Naive thymus-derived CD4-positive, alpha-beta T cell (primary cell): Measurements from ENCODE around the gene VAMP7. TPM values are rescaled to one million over a fixed set of nuclear protein-coding genes. Genes with fewer than 3 reads are reported as not detected.
"Not testable (repeated sequence)": the region's sequence is repeated elsewhere in the genome, so short reads cannot be mapped to it uniquely, and the experiment has no call there.

Source experiments
- ATAC-seq: fragments of 150-1000 bp; cut with Tn5 transposase; 2 replicates; pipeline ENCODE4 v1.10.0; 2021; ENCODE audit warnings: mild to moderate bottlenecking, moderate library complexity
- CTCF ChIA-PET: fragments of 350-600 bp; sonication (Branson Sonifier 250); formaldehyde crosslinking; loops from one replicate; lab custom pipeline; 2021; ENCODE audit warnings: antibody characterized with exemption; lab: Charles Lee
- POLR2A ChIA-PET: fragments of 350-600 bp; sonication (Branson Sonifier 250); formaldehyde crosslinking; loops from one replicate; lab custom pipeline; 2021; ENCODE audit warnings: antibody characterized with exemption, inconsistent platforms; lab: Charles Lee
- DNase-seq, 9 donors: peaks; one replicate each; pipeline versions ENCODE4 v3.0.0 to v3.0.0-alpha.2; 2020 to 2022; ENCODE audit warnings: mixed read lengths in 1 of 9
- H3K27ac ChIP-seq: one replicate; pipeline ENCODE4 v1.7.0; 2013; ENCODE audit warnings: mild to moderate bottlenecking, low read depth, low read length, moderate library complexity
- H3K27me3 ChIP-seq, 2 donors: one replicate each; pipeline ENCODE4 v1.7.0; 2013; ENCODE audit warnings: low read length in 2 of 2, mild to moderate bottlenecking in 2 of 2, moderate library complexity in 2 of 2; ENCODE audit not compliant: control insufficient read depth in 2 of 2, insufficient read depth in 2 of 2
- H3K36me3 ChIP-seq, 3 experiments: 1 replicate in 2 of 3; 2 replicates in 1 of 3; pipeline ENCODE4 v1.7.0; 2013; ENCODE audit warnings: low read length in 3 of 3, mild to moderate bottlenecking in 3 of 3, moderate library complexity in 1 of 3; ENCODE audit not compliant: insufficient read depth in 3 of 3, control insufficient read depth in 2 of 3
- H3K4me1 ChIP-seq, 2 donors: one replicate each; pipeline ENCODE4 v1.7.0; 2013; ENCODE audit warnings: low read length in 2 of 2, mild to moderate bottlenecking in 2 of 2, moderate library complexity in 1 of 2; ENCODE audit not compliant: control insufficient read depth in 2 of 2, insufficient read depth in 2 of 2
- H3K4me3 ChIP-seq: 2 replicates; pipeline ENCODE4 v1.7.0; 2013; ENCODE audit warnings: mild to moderate bottlenecking, low read length
- H3K9me3 ChIP-seq, 3 experiments: 1 replicate in 2 of 3; 2 replicates in 1 of 3; pipeline ENCODE4 v1.7.0; 2013; ENCODE audit warnings: low read length in 3 of 3; ENCODE audit not compliant: control insufficient read depth in 2 of 3
- H3K27ac Mint-ChIP-seq, 9 donors: one replicate each; pipeline ENCODE4 v1.8.0; 2020 to 2022; ENCODE audit warnings: mixed read lengths in 9 of 9, mild to moderate bottlenecking in 8 of 9, moderate library complexity in 5 of 9, inconsistent platforms in 2 of 9
- H3K27me3 Mint-ChIP-seq, 5 donors: one replicate each; pipeline ENCODE4 v1.8.0; 2021 to 2022; ENCODE audit warnings: mixed read lengths in 5 of 5, mild to moderate bottlenecking in 1 of 5
- H3K36me3 Mint-ChIP-seq, 5 donors: one replicate each; pipeline ENCODE4 v1.8.0; 2020 to 2022; ENCODE audit warnings: mixed read lengths in 5 of 5, mild to moderate bottlenecking in 3 of 5, inconsistent platforms in 1 of 5
- H3K4me1 Mint-ChIP-seq, 7 donors: one replicate each; pipeline ENCODE4 v1.8.0; 2020 to 2022; ENCODE audit warnings: mixed read lengths in 7 of 7, mild to moderate bottlenecking in 3 of 7, inconsistent platforms in 1 of 7
- H3K4me3 Mint-ChIP-seq, 10 donors: one replicate each; pipeline ENCODE4 v1.8.0; 2020 to 2022; ENCODE audit warnings: mild to moderate bottlenecking in 10 of 10, mixed read lengths in 10 of 10, moderate library complexity in 6 of 10, inconsistent platforms in 2 of 10
- H3K9me3 Mint-ChIP-seq, 11 donors: one replicate each; pipeline ENCODE4 v1.8.0; 2020 to 2022; ENCODE audit warnings: mixed read lengths in 11 of 11, mild to moderate bottlenecking in 4 of 11, inconsistent platforms in 1 of 11, moderate library complexity in 1 of 11
- intact Hi-C, 2 donors: fragments of 100-400 bp; cut with micrococcal nuclease; formaldehyde crosslinking; loops; one replicate each; pipeline ENCODE4 v1.15.1; 2023
- polyA plus RNA-seq, 2 donors: library from polyadenylated mRNA; unstranded; fragments of 300-500 nt; fragmentation: Illumina TruSeq; gene quantifications; one replicate each; pipeline ENCODE4 v1.2.3, GENCODE V29; 2021
- total RNA-seq, 6 experiments: library from RNA in 5 of 6; stranded (reverse) in 5 of 6; gene quantifications; 1 replicate in 5 of 6; 2 replicates in 1 of 6; pipeline ENCODE4 v1.2.3 and lab custom pipeline; 2021 to 2026

The VAMP7 gene
- total RNA-seq (10 to 100 TPM; 18.5 to 32.5 (median 21.0) TPM), polyA plus RNA-seq (10 to 100 TPM; 57.9 to 61.2 TPM), total RNA-seq (lab: John Stamatoyannopoulos, UW) (22.6 reads per million, percentile 53 among the genes with 10 or more reads in this experiment)

GRCh38 chrX:155881158-155881993 lies at the start of gene VAMP7:
TSS of gene VAMP7 (plus strand) at chrX:155881345. CDS start at chrX:155889467, 8,122 bp downstream.
- Histone ChIP-seq H3K9me3 (no peaks in the 10 kb centered on the region), H3K4me3 (peak within 1 kb of the TSS; percentile 55), H3K4me1 (peaks cover 0 to 5% of the 10 kb centered on the region in 2 donors), H3K27me3 (no peaks in the 10 kb centered on the region), H3K27ac (peak within 1 kb of the TSS; percentile 78), H3K36me3 (no peaks in the 10 kb centered on the region)
- Mint-ChIP-seq H3K9me3 (peaks cover 0 to 8% (median 0%) of the 10 kb centered on the region in 11 donors), H3K4me1 (peaks cover 19 to 40% (median 34%) of the 10 kb centered on the region in 7 donors), H3K4me3 (peak within 1 kb of the TSS; percentile 86 to 97 (median 92)), H3K27ac (peak within 1 kb of the TSS; percentile 63 to 98 (median 92)), H3K27me3 (peaks cover 0 to 6% (median 4%) of the 10 kb centered on the region in 5 donors), H3K36me3 (peaks cover 0 to 6% (median 4%) of the 10 kb centered on the region in 5 donors)
- intact Hi-C loops: loop anchor here (1.0 to 5.0 kb wide), 9 partner anchors 114 to 901 kb away; partner anchors contain the start of genes BRCC3 (in 1 of the 2), CMC4 (in 1 of the 2), FUNDC2 (in 1 of the 2) and MTCP1 (in 1 of the 2)
- ChIA-PET POLR2A (no interaction called here), CTCF (no interaction called here)
- peak; percentile 47 to 82 (median 71) for DNase-seq
- peak; percentile 99 for ATAC-seq

DNA sequence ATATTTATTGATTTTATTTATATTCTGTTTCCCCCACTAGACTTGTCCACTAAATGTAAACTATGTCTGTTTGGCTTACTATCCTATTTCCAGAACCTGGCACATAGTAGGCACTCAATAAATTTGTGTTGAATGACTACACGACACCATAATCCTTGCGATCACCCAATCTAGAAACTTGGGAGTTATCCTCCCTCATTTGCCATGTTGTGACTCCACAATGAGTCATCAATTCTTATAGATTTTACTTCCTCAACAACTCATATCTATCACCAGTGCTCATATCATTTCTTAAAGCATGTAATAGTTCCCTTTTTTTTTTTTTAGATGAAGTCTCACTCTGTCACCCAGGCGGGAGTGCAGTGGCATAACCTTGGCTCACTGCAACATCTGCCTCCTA lies 39.9 kb upstream of the VAMP7 start:
- Histone ChIP-seq H3K9me3 (no peaks in the 10 kb centered on the region), H3K36me3 (no peaks in the 10 kb centered on the region), H3K27me3 (no peaks in the 10 kb centered on the region), H3K27ac (no peak overlapping the region), H3K4me1 (no peaks in the 10 kb centered on the region), H3K4me3 (no peak overlapping the region)
- ChIA-PET POLR2A (no interaction called here), CTCF (no interaction called here)
- intact Hi-C loops: no loop called here
- H3K27ac Mint-ChIP-seq: no peak overlapping the region
- no peak overlapping the region for H3K4me3 Mint-ChIP-seq
- DNase-seq (no peak), ATAC-seq (peak; percentile 53)
- H3K27me3 Mint-ChIP-seq: peaks cover 0 to 6% (median 0%) of the 10 kb centered on the region in 5 donors
- no peaks in the 10 kb centered on the region for H3K4me1 Mint-ChIP-seq
- H3K9me3 Mint-ChIP-seq: peaks cover 0 to 27% (median 6%) of the 10 kb centered on the region in 11 donors
- no peaks in the 10 kb centered on the region for H3K36me3 Mint-ChIP-seq

GRCh38 chrX:155851786-155852185 lies 29.4 kb upstream of the VAMP7 start:
- H3K4me3 Mint-ChIP-seq, POLR2A ChIA-PET, H3K9me3 ChIP-seq, H3K27me3 ChIP-seq, H3K4me3 ChIP-seq, intact Hi-C loops, CTCF ChIA-PET, H3K36me3 Mint-ChIP-seq, ATAC-seq, H3K9me3 Mint-ChIP-seq, H3K4me1 Mint-ChIP-seq, H3K4me1 ChIP-seq, DNase-seq, H3K27ac ChIP-seq, H3K27ac Mint-ChIP-seq, H3K36me3 ChIP-seq: not testable (repeated sequence)
- peaks cover 0 to 19% (median 8%) of the 10 kb centered on the region in 5 donors for H3K27me3 Mint-ChIP-seq

GRCh38 chrX:155857561-155857960 lies 23.6 kb upstream of the VAMP7 start:
- Mint-ChIP-seq H3K4me3 (no peak overlapping the region), H3K27ac (no peak overlapping the region), H3K9me3 (peaks cover 0 to 9% (median 0%) of the 10 kb centered on the region in 11 donors), H3K36me3 (no peaks in the 10 kb centered on the region), H3K27me3 (peaks cover 0 to 12% (median 8%) of the 10 kb centered on the region in 5 donors), H3K4me1 (no peaks in the 10 kb centered on the region)
- intact Hi-C loops: no loop called here
- ATAC-seq: no peak
- H3K36me3 ChIP-seq: no peaks in the 10 kb centered on the region
- POLR2A ChIA-PET: no interaction called here
- H3K27ac ChIP-seq: no peak overlapping the region
- H3K9me3 ChIP-seq: no peaks in the 10 kb centered on the region
- H3K4me3 ChIP-seq: no peak overlapping the region
- no peak for DNase-seq
- no peaks in the 10 kb centered on the region for H3K27me3 ChIP-seq
- H3K4me1 ChIP-seq: no peaks in the 10 kb centered on the region
- CTCF ChIA-PET: no interaction called here

GRCh38 chrX:155864655-155865054 lies 16.5 kb upstream of the VAMP7 start:
- no peaks in the 10 kb centered on the region for H3K36me3 ChIP-seq
- Mint-ChIP-seq H3K27me3 (peaks cover 0 to 15% (median 6%) of the 10 kb centered on the region in 5 donors), H3K9me3 (peaks cover 2 to 26% (median 11%) of the 10 kb centered on the region in 11 donors), H3K4me1 (peaks cover 0 to under 1% (median 0%) of the 10 kb centered on the region in 7 donors), H3K36me3 (peaks cover 0 to 6% (median 0%) of the 10 kb centered on the region in 5 donors), H3K4me3 (no peak overlapping the region), H3K27ac (no peak overlapping the region)
- H3K4me1 ChIP-seq: no peaks in the 10 kb centered on the region
- no peaks in the 10 kb centered on the region for H3K9me3 ChIP-seq
- no peaks in the 10 kb centered on the region for H3K27me3 ChIP-seq
- H3K4me3 ChIP-seq: no peak overlapping the region
- no peak for DNase-seq
- intact Hi-C loops: no loop called here
- H3K27ac ChIP-seq: no peak overlapping the region
- ChIA-PET CTCF (no interaction called here), POLR2A (no interaction called here)
- ATAC-seq: no peak

- no peak overlapping the region for H3K4me3 ChIP-seq
- H3K9me3 ChIP-seq: no peaks in the 10 kb centered on the region
- H3K36me3 ChIP-seq: no peaks in the 10 kb centered on the region
- DNase-seq: no peak
- POLR2A ChIA-PET: no interaction called here
- peaks cover 0 to 4% (median 0%) of the 10 kb centered on the region in 7 donors for H3K4me1 Mint-ChIP-seq
- intact Hi-C loops: no loop called here
- H3K27ac ChIP-seq: no peak overlapping the region
- no peaks in the 10 kb centered on the region for H3K4me1 ChIP-seq
- CTCF ChIA-PET: no interaction called here
- H3K27ac Mint-ChIP-seq: no peak overlapping the region
- H3K27me3 ChIP-seq: no peaks in the 10 kb centered on the region
- H3K4me3 Mint-ChIP-seq: no peak overlapping the region
- H3K36me3 Mint-ChIP-seq: peaks cover 0 to 6% (median 0%) of the 10 kb centered on the region in 5 donors
- peaks cover 2 to 27% (median 11%) of the 10 kb centered on the region in 11 donors for H3K9me3 Mint-ChIP-seq
- no peak for ATAC-seq
- peaks cover 0 to 15% (median 6%) of the 10 kb centered on the region in 5 donors for H3K27me3 Mint-ChIP-seq
These were observed 16.0 kb upstream of the VAMP7 start for GRCh38 chrX:155865193-155865592.
